Glomerular visceral epithelial cell (primary cell): ENCODE measurements around the gene INPP5B.
"Not testable (repeated sequence)": the region's sequence is repeated elsewhere in the genome, so short reads cannot be mapped to it uniquely, and the experiment has no call there.

Source experiments
- DNase-seq: peaks from one replicate; pipeline ENCODE4 v3.0.0-alpha.2; 2016; ENCODE audit errors: extremely low spot score

The INPP5B gene

DNA sequence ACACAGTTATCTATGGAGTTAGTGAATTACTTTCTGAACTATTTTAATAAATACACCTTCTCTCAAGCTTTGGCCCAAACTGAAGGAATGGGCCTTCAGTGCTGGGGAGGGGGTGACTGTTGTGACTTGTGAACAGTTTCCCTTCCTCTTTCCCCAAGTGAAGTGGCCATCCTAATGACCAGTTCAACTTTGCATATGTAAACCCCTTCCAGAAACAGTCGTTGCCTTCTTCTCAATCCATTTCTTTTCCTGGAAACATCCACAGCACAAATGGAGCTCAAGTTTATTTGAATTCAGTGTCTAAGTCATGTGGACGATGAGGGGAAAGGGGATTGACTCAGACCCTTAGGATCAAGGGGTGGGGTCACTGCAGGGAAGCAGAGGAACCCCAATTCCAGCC lies 1.3 kb upstream of the INPP5B start:
- no peak for DNase-seq

- no peak for DNase-seq
Observed at GRCh38 chr1:37947364-37947763, 511 bp upstream of the INPP5B start.

GRCh38 chr1:37945743-37946702 lies 830 bp downstream of the INPP5B start:
- DNase-seq = peak; percentile 60

GRCh38 chr1:37945251-37945650 lies 1.6 kb downstream of the INPP5B start:
- DNase-seq = no peak

DNA sequence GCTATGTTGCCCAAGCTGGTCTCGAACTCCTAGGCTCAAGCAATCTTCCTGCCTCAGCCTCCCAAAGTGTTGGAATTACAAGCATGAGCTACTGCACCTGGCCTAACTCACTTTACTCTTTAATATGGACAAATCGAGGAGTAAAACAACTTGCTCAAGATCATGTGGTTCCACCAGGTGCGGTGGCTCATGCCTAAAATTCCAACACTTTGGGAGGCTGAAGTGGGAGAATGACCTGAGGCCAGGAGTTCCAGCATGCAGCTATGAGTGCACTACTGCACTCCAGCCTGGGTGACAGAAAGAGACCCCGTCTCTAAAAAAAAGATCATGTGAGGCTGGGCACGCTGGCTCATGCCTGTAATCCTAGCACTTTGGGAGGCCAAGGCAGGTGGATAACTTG lies 2.0 kb downstream of the INPP5B start:
- DNase-seq = no peak

GRCh38 chr1:37944086-37944763 lies 2.6 kb downstream of the INPP5B start:
- DNase-seq = no peak

- no peak for DNase-seq
Observed at GRCh38 chr1:37940299-37940947, 6.4 kb downstream of the INPP5B start.

- DNase-seq = not testable (repeated sequence)
Observed at GRCh38 chr1:37936760-37937159, 10.1 kb downstream of the INPP5B start.

DNA sequence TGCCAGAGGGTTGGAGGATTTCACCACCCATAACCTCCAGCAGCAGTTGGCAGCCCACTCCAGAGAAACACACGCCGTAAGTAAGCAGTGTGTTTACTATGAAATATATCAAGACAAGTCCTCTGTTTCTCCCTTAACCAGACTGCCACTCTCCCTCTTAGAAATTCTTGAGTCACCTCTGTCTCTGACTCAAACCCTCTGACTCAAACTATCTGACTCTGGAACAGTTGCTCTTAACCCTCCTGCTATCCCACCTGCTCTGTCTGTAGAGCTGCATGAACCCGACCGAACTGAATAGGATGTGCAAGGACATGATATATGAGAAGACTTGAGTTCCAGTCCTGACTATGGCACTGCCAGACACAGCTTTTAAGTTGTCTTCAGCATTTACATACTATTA lies 14.1 kb downstream of the INPP5B start:
- peak; percentile 67 for DNase-seq

DNA sequence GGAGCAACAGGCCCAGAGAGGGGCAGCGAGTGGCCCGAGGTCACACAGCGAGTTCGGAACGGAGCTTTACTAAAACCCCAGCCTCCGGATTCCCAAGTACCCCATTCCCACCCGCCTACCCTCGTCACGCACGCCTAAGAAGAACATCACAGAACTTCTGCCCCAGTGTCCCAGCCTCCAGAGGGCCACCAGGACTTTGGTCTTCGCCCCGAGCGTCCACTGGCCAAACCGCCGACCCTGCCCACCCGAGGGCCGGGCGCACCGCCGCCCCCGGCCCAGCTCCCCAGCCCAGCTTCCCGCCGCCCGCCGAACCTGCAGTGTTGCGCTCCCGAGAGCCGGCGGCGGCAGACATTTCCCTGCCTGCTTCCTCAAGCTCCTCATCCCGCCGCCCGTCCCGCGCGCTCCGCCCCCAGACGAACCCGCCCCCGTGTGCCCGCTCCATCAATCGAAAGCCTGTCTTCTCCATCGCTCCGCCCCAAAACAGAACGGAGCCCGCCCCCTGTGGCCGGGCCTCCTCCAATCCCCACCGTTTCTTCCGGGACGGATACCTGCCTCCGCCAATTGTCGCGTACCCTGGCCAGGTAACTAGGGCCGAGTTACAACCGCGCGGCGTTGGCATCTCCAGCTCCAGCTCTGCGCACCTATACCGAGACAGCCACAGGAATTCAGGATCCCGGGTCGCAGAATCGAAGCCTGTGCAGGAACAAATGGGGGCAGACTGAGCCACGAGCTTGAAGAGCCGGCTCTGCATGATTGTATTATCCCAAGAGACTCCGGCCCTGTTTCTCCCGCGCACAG lies 15.3 kb downstream of the INPP5B start:
- DNase-seq = peak; percentile 97

- no peak for DNase-seq
Observed at GRCh38 chr1:37931102-37931360, 15.8 kb downstream of the INPP5B start.

DNA sequence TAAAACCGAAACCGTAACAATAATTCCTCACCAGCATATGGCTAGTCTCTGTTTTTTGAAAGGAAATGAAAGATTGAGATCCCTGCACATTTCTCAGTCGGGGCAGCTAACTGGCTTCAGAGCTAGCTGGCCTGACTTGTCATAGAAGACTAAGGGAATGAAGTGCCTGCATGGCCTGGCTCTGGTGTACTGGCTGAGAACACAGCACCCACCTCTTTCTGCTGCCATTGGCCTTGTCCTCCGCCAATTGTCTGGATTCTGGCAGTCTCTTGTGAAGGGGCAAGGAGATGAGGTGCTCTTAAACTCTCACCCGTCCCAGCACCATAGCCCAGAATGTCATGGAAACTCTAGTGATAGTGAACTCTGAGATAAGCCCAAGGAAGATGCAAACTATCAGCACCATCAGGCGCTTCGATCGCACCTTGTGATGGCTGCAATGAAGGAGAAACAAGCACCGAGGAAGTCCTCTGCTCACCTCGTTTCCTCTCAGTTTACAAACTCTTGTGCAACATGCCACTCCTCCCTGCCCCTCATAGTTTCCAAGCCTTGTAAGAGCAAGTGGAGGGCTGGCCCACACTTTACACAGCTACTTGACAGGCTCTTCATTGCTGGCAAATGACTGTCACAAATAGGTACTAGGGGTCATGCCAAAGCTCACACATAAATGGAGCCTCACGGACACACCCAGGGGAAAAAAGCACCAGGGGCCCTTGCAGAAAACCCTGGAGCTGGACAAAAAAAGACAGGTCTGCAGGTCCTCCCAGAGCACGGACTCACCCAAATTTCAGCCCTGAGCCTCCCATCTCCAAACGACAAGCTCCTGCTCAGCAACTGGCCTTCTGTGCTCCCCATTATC lies 16.4 kb downstream of the INPP5B start:
- no peak for DNase-seq

GRCh38 chr1:37926038-37926924 lies 20.6 kb downstream of the INPP5B start:
- DNase-seq = no peak

DNA sequence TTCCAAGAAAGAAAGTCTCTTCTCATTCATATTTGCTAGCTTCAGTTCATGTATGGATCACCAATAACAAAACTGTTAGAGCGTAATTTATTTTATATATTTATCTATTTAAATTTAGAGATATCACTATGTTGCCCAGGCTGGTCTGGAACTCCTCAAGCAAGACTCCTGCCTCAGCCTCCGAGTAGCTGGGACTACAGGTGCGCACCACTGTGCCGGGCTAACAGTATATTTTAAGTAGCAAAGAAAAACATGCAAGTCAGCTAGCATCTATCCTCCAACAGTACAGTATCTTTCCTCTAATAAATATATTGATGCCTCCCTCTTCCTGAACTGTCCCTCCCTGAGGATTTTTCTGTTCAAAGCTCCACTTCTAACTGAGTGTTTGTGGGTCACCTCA lies 21.5 kb downstream of the INPP5B start:
- no peak for DNase-seq

GRCh38 chr1:37923551-37923889 lies 23.3 kb downstream of the INPP5B start:
- DNase-seq = no peak

GRCh38 chr1:37922767-37923550 lies 23.9 kb downstream of the INPP5B start:
- DNase-seq = no peak

- DNase-seq = peak; percentile 40
Observed at GRCh38 chr1:37919277-37919676, 27.6 kb downstream of the INPP5B start.

DNA sequence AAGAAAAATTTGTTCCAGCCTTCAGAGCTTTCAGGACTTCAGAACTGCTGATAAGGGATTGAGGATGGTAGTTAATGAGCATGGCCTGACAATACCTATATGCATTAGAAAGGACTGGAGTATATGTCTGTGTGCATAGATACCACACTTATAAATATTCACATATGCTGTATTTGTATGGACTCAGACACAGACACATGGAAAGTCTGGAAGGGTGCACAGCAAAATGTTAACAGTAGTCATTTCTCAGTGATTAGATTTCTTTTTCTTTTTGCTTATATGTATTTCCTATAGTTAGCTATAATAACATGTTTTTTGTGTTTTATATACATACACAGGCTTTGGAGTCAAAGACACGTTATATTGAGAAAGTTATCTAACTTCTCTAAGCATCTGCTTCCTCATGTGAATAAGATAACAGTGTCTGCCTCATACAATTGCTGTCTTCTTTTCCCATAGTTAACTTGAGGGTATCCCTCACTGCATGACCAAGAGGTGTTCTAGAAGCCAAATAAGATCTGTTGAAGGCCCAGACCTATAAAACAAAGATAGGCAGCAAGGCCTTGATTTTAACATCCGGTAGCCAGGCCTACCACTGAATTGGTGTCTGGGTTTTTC lies 31.3 kb downstream of the INPP5B start:
- no peak for DNase-seq
